OCI-LY7 (cell line): Measurements from ENCODE around the gene KCNQ2. TPM values are rescaled to one million over a fixed set of nuclear protein-coding genes. Genes with fewer than 3 reads are reported as not detected.

Experiments used
- BruUV-seq: library from RNA; stranded (reverse); fragments of 400-500 nt; replicated peaks from 2 replicates; lab custom pipeline; 2021; lab: Mats Ljungman, UMichigan
- CTCF ChIA-PET: fragments of 300-600 bp; sonication (Branson Sonifier 250); formaldehyde crosslinking; loops from one replicate; lab custom pipeline; 2022; ENCODE audit warnings: antibody characterized with exemption; ENCODE audit not compliant: unreplicated experiment; lab: Charles Lee
- POLR2A ChIA-PET: fragments of 300-600 bp; sonication (Branson Sonifier 250); formaldehyde crosslinking; loops from one replicate; lab custom pipeline; 2022; ENCODE audit warnings: antibody characterized with exemption; lab: Charles Lee
- DNase-seq: peaks from one replicate; pipeline ENCODE4 v3.0.0-alpha.2; 2015; ENCODE audit warnings: low spot score
- H2AFZ ChIP-seq: fragments of 200-600 bp; sonication (generic), shearing (Covaris generic); 2 replicates; pipeline ENCODE4 v1.6.1; 2014; ENCODE audit warnings: mild to moderate bottlenecking, antibody characterized with exemption, low read length, moderate library complexity
- H3K27ac ChIP-seq: fragments of 200-600 bp; sonication (generic); 2 replicates; pipeline ENCODE4 v1.5.1; 2014; ENCODE audit warnings: mixed run types, low read depth, mild to moderate bottlenecking, moderate library complexity, low read length, inconsistent platforms; ENCODE audit not compliant: poor library complexity, severe bottlenecking
- H3K36me3 ChIP-seq: fragments of 200-600 bp; sonication (generic); 2 replicates; pipeline ENCODE4 v1.6.1; 2014; ENCODE audit warnings: mild to moderate bottlenecking, antibody characterized with exemption, low read length, moderate library complexity, mixed read lengths; ENCODE audit not compliant: insufficient read depth
- H3K4me1 ChIP-seq: fragments of 200-600 bp; sonication (generic); 2 replicates; pipeline ENCODE4 v1.5.1; 2014; ENCODE audit warnings: mild to moderate bottlenecking, low read length; ENCODE audit not compliant: insufficient read depth, poor library complexity, severe bottlenecking
- H3K4me2 ChIP-seq: fragments of 200-600 bp; sonication (generic); 2 replicates; pipeline ENCODE4 v1.6.1; 2014; ENCODE audit warnings: mild to moderate bottlenecking, low read length
- H3K4me3 ChIP-seq: fragments of 200-600 bp; sonication (generic); 2 replicates; pipeline ENCODE4 v1.5.1; 2014; ENCODE audit warnings: mild to moderate bottlenecking, low read depth, low read length; ENCODE audit not compliant: poor library complexity, severe bottlenecking
- H3K79me2 ChIP-seq: fragments of 200-600 bp; sonication (generic); 2 replicates; pipeline ENCODE4 v1.6.1; 2016; ENCODE audit warnings: low read depth, mild to moderate bottlenecking, low read length, moderate library complexity, mixed read lengths; ENCODE audit not compliant: insufficient read depth
- H3K9me2 ChIP-seq: fragments of 200-600 bp; sonication (generic); 2 replicates; pipeline ENCODE4 v1.6.1; 2016; ENCODE audit warnings: mild to moderate bottlenecking, low read length, mixed read lengths; ENCODE audit not compliant: insufficient read depth
- H3K9me3 ChIP-seq: fragments of 200-600 bp; sonication (generic); 2 replicates; pipeline ENCODE4 v1.6.1; 2014; ENCODE audit warnings: mild to moderate bottlenecking, mixed run types, low read length, mixed read lengths
- H4K20me1 ChIP-seq: fragments of 200-600 bp; sonication (generic); 2 replicates; pipeline ENCODE4 v1.6.1; 2014; ENCODE audit warnings: mild to moderate bottlenecking, antibody characterized with exemption, low read length, moderate library complexity, mixed read lengths; ENCODE audit not compliant: insufficient read depth
- CTCF ChIP-seq: fragments of 200-600 bp; sonication (generic); conservative IDR thresholded peaks from 2 replicates; pipeline ENCODE4 v1.5.1; 2014; ENCODE audit warnings: mild to moderate bottlenecking, antibody characterized with exemption, low read length, moderate library complexity, mixed read lengths
- EZH2phosphoT487 ChIP-seq: fragments of 200-600 bp; sonication (generic); IDR thresholded peaks from 2 replicates; pipeline ENCODE4 v1.6.1; 2018; ENCODE audit warnings: low read depth, borderline replicate concordance, mild to moderate bottlenecking, mixed run types, antibody characterized with exemption, low read length, moderate library complexity, mixed read lengths
- intact Hi-C: fragments of 100-400 bp; cut with micrococcal nuclease; formaldehyde crosslinking; loops from one replicate; pipeline ENCODE4 v1.10.0; 2022; ENCODE audit not compliant: unreplicated experiment
- total RNA-seq, 2 experiments: library from RNA; depleted of rRNA in 1 of 2; stranded (reverse); fragments of >200 nt in 1 of 2; shearing (Covaris generic) in 1 of 2; gene quantifications; 2 replicates each; pipeline ENCODE4 v1.2.3, GENCODE V29; 2014 to 2022

KCNQ2 gene
- total RNA-seq, 2 experiments from 2014 or later, result not detected

- Histone ChIP-seq H3K4me3 (no peak overlapping the region), H3K36me3 (no peaks in the 10 kb centered on the region), H3K4me1 (no peaks in the 10 kb centered on the region), H2AFZ (no peak overlapping the region), H3K4me2 (no peak overlapping the region), H3K9me3 (no peaks in the 10 kb centered on the region), H3K9me2 (no peaks in the 10 kb centered on the region), H4K20me1 (no peaks in the 10 kb centered on the region), H3K27ac (no peak overlapping the region), H3K79me2 (no peaks in the 10 kb centered on the region)
- ChIA-PET POLR2A (no interaction called here), CTCF (no interaction called here)
- BruUV-seq, result no TSS peak
- DNase-seq, result no peak
- intact Hi-C loops, result no loop called here
- no peak for TF ChIP-seq CTCF
- no peak for TF ChIP-seq EZH2phosphoT487
These were observed 36.9 kb downstream of the KCNQ2 start for GRCh38 chr20:63435552-63435951.

DNA sequence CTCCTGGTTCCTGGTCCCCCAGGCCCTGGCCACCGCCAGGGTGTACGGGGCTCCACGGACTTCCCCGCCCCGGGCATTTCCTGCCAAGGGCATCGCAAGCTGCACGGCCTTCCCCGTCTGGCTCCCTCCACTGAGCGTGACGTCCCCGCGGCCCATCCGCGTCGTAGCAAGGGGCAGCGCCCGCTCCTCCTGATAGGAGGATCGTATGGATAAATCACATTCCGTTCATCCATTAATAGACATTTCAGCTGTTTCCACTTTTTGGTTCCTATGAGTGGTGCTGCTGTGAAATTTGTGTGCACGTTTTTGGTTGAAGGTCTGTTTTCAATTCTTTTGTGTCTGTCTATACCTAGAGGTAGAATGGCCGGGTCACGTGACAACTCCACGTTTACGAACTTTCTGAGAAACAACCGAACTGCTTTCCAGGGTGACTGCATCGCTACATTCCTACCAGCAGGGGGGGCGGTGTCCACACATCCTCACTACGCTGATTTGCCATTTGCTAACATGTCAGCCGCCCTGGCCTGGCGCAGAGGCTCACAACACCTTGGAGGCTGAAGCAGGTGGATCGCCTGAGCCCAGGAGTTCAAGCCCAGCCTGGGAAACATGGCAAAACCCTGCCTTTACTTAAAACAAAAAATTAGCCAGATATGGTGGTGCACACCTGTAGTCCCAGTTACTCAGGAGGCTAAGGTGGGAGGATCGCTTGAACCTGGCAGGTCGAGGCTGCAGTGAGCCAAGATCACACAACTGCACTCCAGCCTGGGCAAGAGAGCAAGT lies 37.7 kb downstream of the KCNQ2 start:
- Histone ChIP-seq H3K4me3 (no peak overlapping the region), H3K27ac (no peak overlapping the region), H3K4me1 (no peaks in the 10 kb centered on the region), H3K4me2 (no peak overlapping the region), H4K20me1 (no peaks in the 10 kb centered on the region), H3K9me2 (no peaks in the 10 kb centered on the region), H3K9me3 (no peaks in the 10 kb centered on the region), H3K79me2 (no peaks in the 10 kb centered on the region), H2AFZ (no peak overlapping the region), H3K36me3 (no peaks in the 10 kb centered on the region)
- POLR2A ChIA-PET, result no interaction called here
- CTCF ChIA-PET, result no interaction called here
- no TSS peak for BruUV-seq
- peak; percentile 64 for DNase-seq
- TF ChIP-seq CTCF (peak; percentile 90), EZH2phosphoT487 (no peak)
- intact Hi-C loops, result no loop called here
